ENCODE results near the gene NDUFV1.
"Not testable (repeated sequence)": the region's sequence is repeated elsewhere in the genome, so short reads cannot be mapped to it uniquely, and the experiment has no call there.

The NDUFV1 gene

GRCh38 chr11:67631411-67631810 is 24.7 kb downstream of the NDUFV1 start:
- Histone ChIP-seq H3K27me3 (replicated peaks; ENCODE audit: control insufficient read depth, insufficient read depth, low read length) (peaks cover 15% of the 10 kb centered on the region), H3K9me3 (ENCODE audit: control insufficient read depth, low read length) (no peaks in the 10 kb centered on the region), H3K9ac (ENCODE audit: low read length) (peak overlapping the region; percentile 85), H3K4me1 (ENCODE audit: control insufficient read depth, insufficient read depth, low read length) (peaks cover 9% of the 10 kb centered on the region), H3K36me3 (ENCODE audit: control insufficient read depth, insufficient read depth, low read length, severe bottlenecking) (no peaks in the 10 kb centered on the region), H3K4me3 (ENCODE audit: low read length) (no peak overlapping the region)
- DNase-seq (ENCODE audit: low read depth): no peak

DNA sequence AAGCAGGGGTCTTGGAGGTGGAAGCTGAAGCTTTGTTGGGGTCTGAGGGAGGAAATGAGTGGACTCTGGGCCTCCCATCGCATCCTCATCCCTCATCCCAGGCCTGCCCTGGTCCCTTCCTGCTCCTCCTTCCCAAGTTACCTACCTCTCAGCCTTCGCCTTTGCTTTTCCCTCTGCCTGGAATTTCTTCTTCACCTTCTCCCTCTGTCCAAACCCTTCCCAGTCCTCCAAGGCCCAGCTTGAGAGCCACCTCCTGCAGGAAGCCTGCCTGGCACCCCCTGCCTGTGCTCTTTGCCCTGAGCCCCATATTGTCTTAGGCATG is 25.1 kb downstream of the NDUFV1 start:
- Histone ChIP-seq H3K4me1 (ENCODE audit: control insufficient read depth, insufficient read depth, low read length) (peaks cover 9% of the 10 kb centered on the region), H3K9ac (ENCODE audit: low read length) (no peak overlapping the region), H3K4me3 (ENCODE audit: low read length) (no peak overlapping the region), H3K27me3 (replicated peaks; ENCODE audit: control insufficient read depth, insufficient read depth, low read length) (peaks cover 15% of the 10 kb centered on the region), H3K36me3 (ENCODE audit: control insufficient read depth, insufficient read depth, low read length, severe bottlenecking) (no peaks in the 10 kb centered on the region), H3K9me3 (ENCODE audit: control insufficient read depth, low read length) (no peaks in the 10 kb centered on the region)
- no peak for DNase-seq (ENCODE audit: low read depth)

DNA sequence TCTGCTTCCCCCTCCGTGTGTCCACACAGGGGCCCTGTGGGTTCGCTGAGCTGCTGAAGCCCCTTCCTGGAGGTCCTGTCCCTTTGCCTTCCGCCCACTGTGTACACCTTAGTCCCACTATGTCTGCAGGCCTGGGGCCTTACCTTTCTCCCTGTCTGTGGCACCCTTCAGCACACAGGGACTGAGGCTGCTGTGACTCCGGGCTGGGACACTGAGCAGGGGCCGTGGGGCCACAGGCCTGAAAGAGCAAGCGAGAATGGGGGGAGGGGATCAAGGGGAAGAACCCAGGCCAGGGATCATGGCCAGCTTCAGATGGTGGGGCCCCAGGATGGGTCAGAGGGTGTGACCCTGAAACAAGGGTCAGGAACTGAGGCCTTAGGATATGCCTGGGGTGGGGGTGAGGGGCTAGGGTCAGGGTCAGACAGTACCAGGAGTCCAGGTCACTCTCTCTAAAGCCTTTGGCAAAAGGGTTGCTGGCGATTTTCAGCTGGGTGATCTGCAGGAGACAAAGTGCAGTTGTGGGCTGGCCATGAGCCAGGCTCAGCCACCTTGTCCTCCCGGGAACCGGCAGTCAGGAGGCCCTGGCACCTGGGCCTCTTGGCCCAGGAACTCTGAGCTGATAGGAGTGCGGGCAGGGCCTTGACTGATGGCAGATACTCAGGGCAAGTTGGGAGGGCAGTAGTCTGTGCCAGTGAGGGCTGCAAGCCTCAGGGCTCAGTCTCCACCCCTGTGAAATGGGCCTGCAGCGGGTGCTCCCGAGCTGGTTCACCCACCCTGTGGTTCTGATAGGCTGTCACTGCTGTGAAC is 25.6 kb downstream of the NDUFV1 start:
- peaks cover 15% of the 10 kb centered on the region for H3K27me3 ChIP-seq (replicated peaks; ENCODE audit: control insufficient read depth, insufficient read depth, low read length)
- no peaks in the 10 kb centered on the region for H3K9me3 ChIP-seq (ENCODE audit: control insufficient read depth, low read length)
- no peak for DNase-seq (ENCODE audit: low read depth)
- H3K36me3 ChIP-seq (ENCODE audit: control insufficient read depth, insufficient read depth, low read length, severe bottlenecking): no peaks in the 10 kb centered on the region
- H3K4me3 ChIP-seq (ENCODE audit: low read length): no peak overlapping the region
- peaks cover 9% of the 10 kb centered on the region for H3K4me1 ChIP-seq (ENCODE audit: control insufficient read depth, insufficient read depth, low read length)
- no peak overlapping the region for H3K9ac ChIP-seq (ENCODE audit: low read length)

DNA sequence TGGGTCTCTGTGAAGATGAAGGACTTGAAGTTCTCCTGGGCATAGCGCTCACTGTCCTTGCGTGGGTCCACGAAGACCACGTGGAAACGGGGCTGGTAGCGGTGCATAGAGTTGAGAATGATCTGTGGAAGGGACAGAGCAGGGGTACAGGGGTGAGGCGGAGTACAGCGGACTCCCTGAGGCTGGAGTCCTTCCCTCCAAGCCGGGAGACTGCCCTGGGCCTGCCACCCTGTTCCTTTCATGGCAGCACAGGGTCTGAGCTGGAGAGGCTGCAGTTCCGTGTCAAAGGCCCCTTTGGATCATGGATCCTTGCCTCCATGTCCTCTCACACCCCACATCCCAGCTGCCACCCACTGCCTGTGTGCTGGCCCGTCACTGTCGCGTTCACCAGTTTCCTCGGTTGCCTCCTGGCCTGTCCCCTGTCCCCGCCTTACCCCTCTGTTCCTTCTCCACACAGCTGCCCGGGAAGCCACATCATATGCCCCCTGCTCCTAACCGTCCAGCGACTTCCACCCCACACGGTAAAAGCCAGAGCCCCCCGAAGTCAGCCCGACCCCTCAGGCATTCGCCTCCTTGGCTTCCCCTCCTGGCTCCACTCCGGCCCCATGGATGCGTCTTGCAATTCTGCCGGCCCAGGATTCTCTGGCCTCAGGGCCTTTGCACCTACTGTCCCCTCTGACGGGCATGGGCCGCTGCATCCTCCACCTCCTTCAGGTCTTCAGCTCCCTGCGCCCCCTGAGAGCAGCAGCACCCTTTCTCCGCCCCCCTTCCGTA is 26.4 kb downstream of the NDUFV1 start:
- Histone ChIP-seq H3K27me3 (replicated peaks; ENCODE audit: control insufficient read depth, insufficient read depth, low read length) (peaks cover 15% of the 10 kb centered on the region), H3K9me3 (ENCODE audit: control insufficient read depth, low read length) (no peaks in the 10 kb centered on the region), H3K4me1 (ENCODE audit: control insufficient read depth, insufficient read depth, low read length) (peaks cover 9% of the 10 kb centered on the region), H3K36me3 (ENCODE audit: control insufficient read depth, insufficient read depth, low read length, severe bottlenecking) (no peaks in the 10 kb centered on the region), H3K9ac (ENCODE audit: low read length) (no peak overlapping the region), H3K4me3 (ENCODE audit: low read length) (no peak overlapping the region)
- no peak for DNase-seq (ENCODE audit: low read depth)

GRCh38 chr11:67633758-67634365 is 27.1 kb downstream of the NDUFV1 start:
- no peak overlapping the region for H3K4me3 ChIP-seq (ENCODE audit: low read length)
- no peaks in the 10 kb centered on the region for H3K9me3 ChIP-seq (ENCODE audit: control insufficient read depth, low read length)
- no peak for DNase-seq (ENCODE audit: low read depth)
- no peaks in the 10 kb centered on the region for H3K36me3 ChIP-seq (ENCODE audit: control insufficient read depth, insufficient read depth, low read length, severe bottlenecking)
- H3K9ac ChIP-seq (ENCODE audit: low read length): no peak overlapping the region
- peaks cover 9% of the 10 kb centered on the region for H3K4me1 ChIP-seq (ENCODE audit: control insufficient read depth, insufficient read depth, low read length)
- H3K27me3 ChIP-seq (replicated peaks; ENCODE audit: control insufficient read depth, insufficient read depth, low read length): peaks cover 15% of the 10 kb centered on the region

DNA sequence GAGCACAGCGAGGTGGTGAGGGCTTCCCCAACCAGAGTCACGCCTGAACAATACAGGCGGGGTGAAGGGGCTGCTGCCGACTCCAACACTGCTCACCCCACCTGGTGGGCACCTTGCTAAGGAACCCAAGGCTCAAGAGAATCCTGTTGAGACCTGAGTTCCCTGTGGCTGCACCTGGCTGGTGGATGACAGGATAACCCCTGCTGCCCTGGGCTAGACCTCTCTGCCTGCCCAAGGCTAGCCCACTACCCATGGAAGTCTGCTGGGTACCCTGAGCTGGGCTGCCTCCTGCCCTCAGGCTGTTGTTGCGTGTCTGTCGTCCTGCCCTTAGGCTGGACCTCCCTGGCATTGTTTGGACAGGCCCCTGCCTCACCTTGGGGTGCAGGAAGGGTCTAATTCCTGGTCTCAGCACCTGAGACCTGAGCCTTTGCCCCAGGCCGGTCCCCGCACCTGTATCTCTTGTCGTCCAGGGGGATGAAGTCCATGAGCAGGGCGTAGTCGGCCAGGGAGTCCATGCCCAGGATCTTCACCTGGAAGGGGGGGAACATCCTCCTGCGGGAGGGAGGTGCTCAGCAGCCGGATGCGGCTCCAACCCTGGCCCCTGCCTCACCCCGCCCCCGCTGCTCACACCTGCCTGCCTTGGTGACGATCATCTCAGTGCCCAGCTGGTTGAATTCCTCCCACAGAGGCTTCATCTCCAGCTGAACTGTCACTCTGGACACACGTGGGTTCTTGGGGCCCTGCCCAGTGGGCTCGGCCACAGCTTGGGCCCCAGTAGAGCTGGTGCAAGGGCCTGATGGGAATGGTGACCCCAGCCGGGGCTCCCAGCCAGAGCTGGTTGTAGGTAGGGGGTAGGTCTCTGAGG is 27.9 kb downstream of the NDUFV1 start:
- no peaks in the 10 kb centered on the region for H3K36me3 ChIP-seq (ENCODE audit: control insufficient read depth, insufficient read depth, low read length, severe bottlenecking)
- no peak for DNase-seq (ENCODE audit: low read depth)
- peaks cover 20% of the 10 kb centered on the region for H3K27me3 ChIP-seq (replicated peaks; ENCODE audit: control insufficient read depth, insufficient read depth, low read length)

GRCh38 chr11:67635231-67635521 is 28.4 kb downstream of the NDUFV1 start:
- H3K9me3 ChIP-seq (ENCODE audit: control insufficient read depth, low read length): no peaks in the 10 kb centered on the region
- no peak overlapping the region for H3K4me3 ChIP-seq (ENCODE audit: low read length)
- H3K36me3 ChIP-seq (ENCODE audit: control insufficient read depth, insufficient read depth, low read length, severe bottlenecking): no peaks in the 10 kb centered on the region
- H3K4me1 ChIP-seq (ENCODE audit: control insufficient read depth, insufficient read depth, low read length): peaks cover 6% of the 10 kb centered on the region
- peaks cover 23% of the 10 kb centered on the region for H3K27me3 ChIP-seq (replicated peaks; ENCODE audit: control insufficient read depth, insufficient read depth, low read length)
- DNase-seq (ENCODE audit: low read depth): no peak
- H3K9ac ChIP-seq (ENCODE audit: low read length): no peak overlapping the region

More for the DNA sequence above, 27.9 kb downstream of the NDUFV1 start:
- H3K9ac ChIP-seq (ENCODE audit: low read length): no peak overlapping the region
- peaks cover 6% of the 10 kb centered on the region for H3K4me1 ChIP-seq (ENCODE audit: control insufficient read depth, insufficient read depth, low read length)
- H3K9me3 ChIP-seq (ENCODE audit: control insufficient read depth, low read length): no peaks in the 10 kb centered on the region
- H3K4me3 ChIP-seq (ENCODE audit: low read length): no peak overlapping the region

DNA sequence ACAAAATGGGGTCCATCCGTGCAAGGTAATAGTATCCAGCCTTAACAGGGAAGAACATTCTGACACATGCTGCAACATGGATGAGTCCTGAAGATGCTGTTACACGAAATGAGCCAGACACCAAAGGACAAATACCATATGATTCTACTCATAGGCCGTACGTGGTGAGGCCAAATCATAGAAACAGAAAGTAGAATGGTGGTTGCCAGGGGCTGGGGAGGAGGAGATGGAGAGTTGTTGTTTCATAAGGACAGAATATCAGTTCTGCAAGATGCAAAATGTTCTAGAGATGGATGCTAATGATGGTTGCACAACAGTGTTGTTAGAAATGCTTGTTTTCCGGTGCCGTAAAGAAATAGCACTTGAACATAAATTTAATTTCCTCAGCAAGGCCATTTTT is 30.2 kb downstream of the NDUFV1 start:
- DNase-seq (ENCODE audit: low read depth): no peak
- Histone ChIP-seq H3K27me3 (replicated peaks; ENCODE audit: control insufficient read depth, insufficient read depth, low read length) (peaks cover 38% of the 10 kb centered on the region), H3K4me3 (ENCODE audit: low read length) (no peak overlapping the region), H3K9me3 (ENCODE audit: control insufficient read depth, low read length) (no peaks in the 10 kb centered on the region), H3K9ac (ENCODE audit: low read length) (no peak overlapping the region), H3K4me1 (ENCODE audit: control insufficient read depth, insufficient read depth, low read length) (no peaks in the 10 kb centered on the region), H3K36me3 (ENCODE audit: control insufficient read depth, insufficient read depth, low read length, severe bottlenecking) (no peaks in the 10 kb centered on the region)

- not testable (repeated sequence) for H3K36me3 ChIP-seq (ENCODE audit: control insufficient read depth, insufficient read depth, low read length, severe bottlenecking); DNase-seq (ENCODE audit: low read depth); H3K4me3 ChIP-seq (ENCODE audit: low read length); H3K9me3 ChIP-seq (ENCODE audit: control insufficient read depth, low read length); H3K4me1 ChIP-seq (ENCODE audit: control insufficient read depth, insufficient read depth, low read length); H3K9ac ChIP-seq (ENCODE audit: low read length)
- peaks cover 43% of the 10 kb centered on the region for H3K27me3 ChIP-seq (replicated peaks; ENCODE audit: control insufficient read depth, insufficient read depth, low read length)
Observed at GRCh38 chr11:67637441-67637840, 30.7 kb downstream of the NDUFV1 start.

DNA sequence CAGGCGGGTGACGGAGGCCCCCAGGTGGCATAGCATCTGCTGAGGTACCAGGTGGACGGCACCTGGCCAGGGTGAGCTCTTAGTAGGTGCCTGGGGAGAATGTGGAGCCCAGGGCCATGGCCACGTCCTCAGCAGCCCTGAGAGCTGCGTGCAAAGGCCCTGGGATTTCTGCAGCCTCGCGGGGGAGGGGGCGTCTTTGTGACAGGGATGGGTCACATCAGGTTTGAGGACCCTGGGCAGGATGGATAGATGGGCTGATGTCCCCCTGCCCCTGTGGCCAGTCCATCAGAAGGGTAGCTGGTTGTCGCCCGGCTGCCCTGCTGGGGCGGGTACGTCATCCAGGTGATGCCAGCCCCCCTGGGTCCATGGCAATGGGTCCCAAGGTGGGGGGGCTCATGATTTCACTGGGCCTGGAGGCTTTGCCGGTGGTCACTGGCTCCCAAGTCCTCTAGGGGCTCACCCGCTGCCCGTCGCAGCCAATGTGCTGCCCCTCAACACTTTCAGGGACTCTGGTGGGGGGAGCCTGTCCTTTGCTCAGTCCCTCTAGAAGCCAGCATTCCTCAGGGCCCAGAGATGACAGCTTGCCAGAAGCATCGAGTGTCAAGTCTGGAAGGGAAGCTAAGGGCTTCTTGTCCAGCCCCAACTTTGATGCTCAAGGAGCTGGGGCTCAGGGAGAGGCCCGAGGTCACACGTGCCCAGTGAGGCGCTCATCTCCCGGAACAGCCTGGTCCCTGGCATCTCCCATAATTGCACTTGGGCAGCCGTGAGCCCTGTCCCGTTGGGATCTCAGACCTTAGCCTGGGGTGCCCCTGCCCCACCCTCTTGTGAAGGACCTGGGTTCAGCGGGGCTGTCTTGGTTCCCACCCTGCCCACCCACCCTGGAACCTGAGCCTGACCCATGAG is 32.0 kb downstream of the NDUFV1 start:
- H3K9ac ChIP-seq (ENCODE audit: low read length): no peak overlapping the region
- H3K4me3 ChIP-seq (ENCODE audit: low read length): no peak overlapping the region
- peaks cover 46% of the 10 kb centered on the region for H3K27me3 ChIP-seq (replicated peaks; ENCODE audit: control insufficient read depth, insufficient read depth, low read length)
- no peak for DNase-seq (ENCODE audit: low read depth)
- no peaks in the 10 kb centered on the region for H3K36me3 ChIP-seq (ENCODE audit: control insufficient read depth, insufficient read depth, low read length, severe bottlenecking)
- no peaks in the 10 kb centered on the region for H3K4me1 ChIP-seq (ENCODE audit: control insufficient read depth, insufficient read depth, low read length)
- H3K9me3 ChIP-seq (ENCODE audit: control insufficient read depth, low read length): no peaks in the 10 kb centered on the region

Data from adipocyte (in vitro differentiated cells).